Measurements from ENCODE around the gene TRMT2A. TPM values are rescaled to one million over a fixed set of nuclear protein-coding genes. Genes with fewer than 3 reads are reported as not detected.

Gene TRMT2A
- total RNA-seq, 2 experiments from 2014 or later = 97.5 to 118 TPM

GRCh38 chr22:20102203-20102780 lies 14.7 kb downstream of the TRMT2A start:
- intact Hi-C loops (cut with micrococcal nuclease; ENCODE audit: unreplicated experiment) = no loop called here
- H3K9me2 ChIP-seq (ENCODE audit: insufficient read depth, low read length) = no peaks in the 10 kb centered on the region
- BruUV-seq (replicated peaks) = no TSS peak
- H3K27ac ChIP-seq (ENCODE audit: low read depth, low read length, poor library complexity, severe bottlenecking) = no peak overlapping the region
- no peak overlapping the region for H2AFZ ChIP-seq (ENCODE audit: low read length)
- peaks cover 2% of the 10 kb centered on the region; the same call in 1 of the 2 replicates for H3K9me3 ChIP-seq (ENCODE audit: low read length)
- H3K4me3 ChIP-seq (ENCODE audit: low read depth, low read length, poor library complexity, severe bottlenecking) = no peak overlapping the region
- H4K20me1 ChIP-seq (ENCODE audit: insufficient read depth, low read length) = no peaks in the 10 kb centered on the region
- ChIA-PET POLR2A (no interaction called here), CTCF (ENCODE audit: unreplicated experiment) (no interaction called here)
- H3K4me1 ChIP-seq (ENCODE audit: insufficient read depth, low read length, poor library complexity, severe bottlenecking) = no peaks in the 10 kb centered on the region
- H3K4me2 ChIP-seq (ENCODE audit: low read length) = no peak overlapping the region
- H3K79me2 ChIP-seq (ENCODE audit: insufficient read depth, low read depth, low read length) = no peaks in the 10 kb centered on the region
- H3K36me3 ChIP-seq (ENCODE audit: insufficient read depth, low read length) = peaks cover 87% of the 10 kb centered on the region
- no peak for TF ChIP-seq EZH2phosphoT487 (IDR thresholded peaks at IDR 0.05; ENCODE audit: borderline replicate concordance, low read depth, low read length)
- no peak for TF ChIP-seq CTCF (conservative IDR thresholded peaks at IDR 0.05; ENCODE audit: low read length)
- DNase-seq (ENCODE audit: low spot score) = no peak

- ChIA-PET CTCF (ENCODE audit: unreplicated experiment) (no interaction called here), POLR2A (interaction anchor here (0.7 kb wide), 1 partner anchor 13 kb away, joined by 3 read pairs; no protein-coding TSS in a partner anchor)
- H3K9me2 ChIP-seq (ENCODE audit: insufficient read depth, low read length) = no peaks in the 10 kb centered on the region
- H3K27ac ChIP-seq (ENCODE audit: low read depth, low read length, poor library complexity, severe bottlenecking) = no peak overlapping the region
- H3K9me3 ChIP-seq (ENCODE audit: low read length) = peaks cover 9% of the 10 kb centered on the region; the same call in 1 of the 2 replicates
- no peak for TF ChIP-seq EZH2phosphoT487 (IDR thresholded peaks at IDR 0.05; ENCODE audit: borderline replicate concordance, low read depth, low read length)
- TF ChIP-seq CTCF (conservative IDR thresholded peaks at IDR 0.05; ENCODE audit: low read length) = no peak
- H4K20me1 ChIP-seq (ENCODE audit: insufficient read depth, low read length) = no peaks in the 10 kb centered on the region
- H3K36me3 ChIP-seq (ENCODE audit: insufficient read depth, low read length) = peaks cover 87% of the 10 kb centered on the region
- DNase-seq (ENCODE audit: low spot score) = no peak
- H2AFZ ChIP-seq (ENCODE audit: low read length) = no peak overlapping the region
- H3K4me1 ChIP-seq (ENCODE audit: insufficient read depth, low read length, poor library complexity, severe bottlenecking) = no peaks in the 10 kb centered on the region
- no TSS peak for BruUV-seq (replicated peaks)
- no peak overlapping the region for H3K4me2 ChIP-seq (ENCODE audit: low read length)
- no peaks in the 10 kb centered on the region for H3K79me2 ChIP-seq (ENCODE audit: insufficient read depth, low read depth, low read length)
- no peak overlapping the region for H3K4me3 ChIP-seq (ENCODE audit: low read depth, low read length, poor library complexity, severe bottlenecking)
- intact Hi-C loops (cut with micrococcal nuclease; ENCODE audit: unreplicated experiment) = no loop called here
Measured at GRCh38 chr22:20101638-20102037, 15.4 kb downstream of the TRMT2A start.

- no peaks in the 10 kb centered on the region for H4K20me1 ChIP-seq (ENCODE audit: insufficient read depth, low read length)
- BruUV-seq (replicated peaks) = no TSS peak
- no peak overlapping the region for H2AFZ ChIP-seq (ENCODE audit: low read length)
- H3K27ac ChIP-seq (ENCODE audit: low read depth, low read length, poor library complexity, severe bottlenecking) = no peak overlapping the region
- no peak for DNase-seq (ENCODE audit: low spot score)
- peaks cover 10% of the 10 kb centered on the region; the same call in 1 of the 2 replicates for H3K9me3 ChIP-seq (ENCODE audit: low read length)
- TF ChIP-seq CTCF (conservative IDR thresholded peaks at IDR 0.05; ENCODE audit: low read length) = no peak
- TF ChIP-seq EZH2phosphoT487 (IDR thresholded peaks at IDR 0.05; ENCODE audit: borderline replicate concordance, low read depth, low read length) = no peak
- ChIA-PET POLR2A (interaction anchor here (0.6 kb wide), 1 partner anchor 30 kb away, joined by 4 read pairs; no protein-coding TSS in a partner anchor), CTCF (ENCODE audit: unreplicated experiment) (no interaction called here)
- no peaks in the 10 kb centered on the region for H3K9me2 ChIP-seq (ENCODE audit: insufficient read depth, low read length)
- H3K4me2 ChIP-seq (ENCODE audit: low read length) = no peak overlapping the region
- no peaks in the 10 kb centered on the region for H3K79me2 ChIP-seq (ENCODE audit: insufficient read depth, low read depth, low read length)
- intact Hi-C loops (cut with micrococcal nuclease; ENCODE audit: unreplicated experiment) = no loop called here
- no peak overlapping the region for H3K4me3 ChIP-seq (ENCODE audit: low read depth, low read length, poor library complexity, severe bottlenecking)
- no peaks in the 10 kb centered on the region for H3K4me1 ChIP-seq (ENCODE audit: insufficient read depth, low read length, poor library complexity, severe bottlenecking)
- peaks cover 88% of the 10 kb centered on the region for H3K36me3 ChIP-seq (ENCODE audit: insufficient read depth, low read length)
Measured at GRCh38 chr22:20099099-20099711, 17.8 kb downstream of the TRMT2A start.

Data from OCI-LY7 (cell line).